Measurements from ENCODE around the gene ARHGEF28.

ARHGEF28 gene

DNA sequence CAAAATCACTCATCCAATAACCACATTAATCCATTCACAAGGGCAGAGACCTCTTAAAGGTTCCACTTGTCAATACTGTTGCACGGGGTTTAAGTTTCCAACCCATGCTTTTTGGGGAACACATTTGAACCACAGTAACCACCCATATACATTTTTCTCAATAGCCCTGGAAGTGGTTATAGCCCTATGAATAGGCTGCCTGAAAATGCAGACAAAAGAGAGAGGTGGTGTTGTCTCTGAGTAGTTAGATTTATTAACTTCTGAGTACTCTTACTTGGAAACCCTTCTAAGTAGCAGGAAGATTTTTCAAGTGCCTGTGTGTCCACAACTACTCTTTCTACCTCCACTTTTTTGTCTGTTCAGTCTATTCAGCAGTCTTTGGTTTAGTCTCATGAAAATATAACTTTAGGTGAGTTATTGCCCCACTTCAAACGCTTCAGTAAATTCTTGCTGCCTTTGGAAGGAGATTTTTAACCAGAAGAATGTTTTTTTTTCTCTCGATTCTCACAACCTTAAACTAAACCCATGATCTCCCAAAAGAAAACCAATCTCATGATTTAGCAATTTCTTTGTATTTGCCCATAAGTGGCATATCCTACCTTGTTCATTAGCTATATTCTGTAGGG, 42.6 kb downstream of the ARHGEF28 start:
- H3K4me3 ChIP-seq (ENCODE audit: control insufficient read depth, low read depth, low read length), result no peak overlapping the region
- no peak for DNase-seq (ENCODE audit: low read depth)
- TF ChIP-seq, protein P1, sequence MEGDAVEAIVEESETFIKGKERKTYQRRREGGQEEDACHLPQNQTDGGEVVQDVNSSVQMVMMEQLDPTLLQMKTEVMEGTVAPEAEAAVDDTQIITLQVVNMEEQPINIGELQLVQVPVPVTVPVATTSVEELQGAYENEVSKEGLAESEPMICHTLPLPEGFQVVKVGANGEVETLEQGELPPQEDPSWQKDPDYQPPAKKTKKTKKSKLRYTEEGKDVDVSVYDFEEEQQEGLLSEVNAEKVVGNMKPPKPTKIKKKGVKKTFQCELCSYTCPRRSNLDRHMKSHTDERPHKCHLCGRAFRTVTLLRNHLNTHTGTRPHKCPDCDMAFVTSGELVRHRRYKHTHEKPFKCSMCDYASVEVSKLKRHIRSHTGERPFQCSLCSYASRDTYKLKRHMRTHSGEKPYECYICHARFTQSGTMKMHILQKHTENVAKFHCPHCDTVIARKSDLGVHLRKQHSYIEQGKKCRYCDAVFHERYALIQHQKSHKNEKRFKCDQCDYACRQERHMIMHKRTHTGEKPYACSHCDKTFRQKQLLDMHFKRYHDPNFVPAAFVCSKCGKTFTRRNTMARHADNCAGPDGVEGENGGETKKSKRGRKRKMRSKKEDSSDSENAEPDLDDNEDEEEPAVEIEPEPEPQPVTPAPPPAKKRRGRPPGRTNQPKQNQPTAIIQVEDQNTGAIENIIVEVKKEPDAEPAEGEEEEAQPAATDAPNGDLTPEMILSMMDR (IDR thresholded peaks at IDR 0.05; ENCODE audit: control insufficient read depth, insufficient read depth, low read depth, low read length, missing control alignments), result no peak

DNA sequence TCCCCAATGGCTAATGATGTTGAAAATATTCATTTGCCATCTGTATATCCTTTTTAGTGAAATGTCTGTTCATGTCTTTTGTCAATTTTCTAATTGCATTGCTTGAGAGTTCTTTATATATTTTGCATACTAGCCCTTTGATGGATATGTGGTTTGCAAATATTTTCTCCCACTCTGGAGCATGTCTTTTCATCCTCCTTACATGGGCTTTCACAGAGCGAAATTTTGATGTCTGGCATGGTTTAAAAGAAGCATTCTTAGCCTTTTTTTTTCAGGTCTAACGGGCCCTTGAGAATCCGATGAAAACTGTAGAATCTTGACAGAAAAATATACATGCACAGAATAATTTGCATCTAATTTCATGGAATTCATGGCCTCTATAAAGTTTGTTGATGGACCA, 44.7 kb downstream of the ARHGEF28 start:
- TF ChIP-seq, protein P1 (IDR thresholded peaks at IDR 0.05; ENCODE audit: control insufficient read depth, insufficient read depth, low read depth, low read length, missing control alignments), result no peak
- H3K4me3 ChIP-seq (ENCODE audit: control insufficient read depth, low read depth, low read length), result no peak overlapping the region
- DNase-seq (ENCODE audit: low read depth), result no peak

DNA sequence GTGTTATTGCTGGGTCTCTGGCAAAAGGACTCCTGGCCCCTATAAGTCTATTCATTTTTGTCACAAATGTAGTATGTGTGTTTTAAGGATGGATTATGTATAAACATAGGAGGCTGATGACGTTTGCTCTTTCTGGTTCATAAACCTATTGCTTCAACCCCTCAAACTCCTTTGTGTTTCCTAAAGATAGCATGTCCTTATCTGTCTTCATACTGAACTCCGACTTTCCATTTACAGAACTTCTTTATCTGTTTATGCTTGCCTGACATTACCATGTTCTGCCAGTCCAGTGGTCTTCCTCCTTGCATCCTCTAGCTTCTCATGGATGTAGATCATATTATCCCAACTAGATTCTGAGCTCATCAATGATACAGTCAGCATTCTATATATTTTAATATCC, 46.1 kb downstream of the ARHGEF28 start:
- no peak overlapping the region for H3K4me3 ChIP-seq (ENCODE audit: control insufficient read depth, low read depth, low read length)
- TF ChIP-seq, protein P1 (IDR thresholded peaks at IDR 0.05; ENCODE audit: control insufficient read depth, insufficient read depth, low read depth, low read length, missing control alignments), result no peak
- DNase-seq (ENCODE audit: low read depth), result no peak

DNA sequence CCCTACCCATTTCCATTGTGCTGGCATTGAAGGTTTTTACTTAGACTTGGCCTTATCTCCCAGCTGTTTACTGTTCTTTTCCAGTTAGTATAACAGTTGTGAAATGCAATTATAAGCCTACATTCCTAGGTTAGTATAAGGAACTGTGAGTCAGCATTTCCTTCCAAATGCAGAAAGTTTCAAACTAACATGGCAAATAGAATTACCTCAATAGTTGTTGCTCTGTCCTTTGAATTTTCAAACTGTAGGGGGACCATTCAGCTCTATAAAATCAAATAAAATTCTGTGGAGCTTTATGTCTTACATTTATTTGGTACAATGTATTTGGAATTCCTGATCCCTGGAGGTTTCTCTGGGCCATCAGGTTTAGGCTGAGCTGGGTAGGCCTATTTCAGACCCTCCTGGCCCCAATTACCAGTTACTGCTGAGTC, 47.2 kb downstream of the ARHGEF28 start:
- peak; percentile 76 for DNase-seq (ENCODE audit: low read depth)
- no peak overlapping the region for H3K4me3 ChIP-seq (ENCODE audit: control insufficient read depth, low read depth, low read length)
- TF ChIP-seq, protein P1 (IDR thresholded peaks at IDR 0.05; ENCODE audit: control insufficient read depth, insufficient read depth, low read depth, low read length, missing control alignments), result no peak

DNA sequence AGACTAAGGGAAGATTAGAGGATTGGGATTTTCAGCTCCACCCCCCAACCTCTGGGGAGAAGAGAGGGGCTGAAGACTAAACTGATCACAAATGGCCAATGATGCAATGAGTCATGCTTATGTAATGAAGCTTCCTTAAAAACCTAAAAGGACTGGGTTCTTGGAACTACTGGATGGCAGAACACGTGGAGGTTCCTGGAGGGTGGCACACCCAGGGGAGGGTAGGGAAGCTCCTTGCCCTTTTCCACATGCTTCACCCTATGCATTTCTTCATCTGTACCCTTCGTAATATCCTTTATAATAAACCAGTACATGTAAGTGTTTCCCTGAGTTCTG, 48.6 kb downstream of the ARHGEF28 start:
- H3K4me3 ChIP-seq (ENCODE audit: control insufficient read depth, low read depth, low read length), result no peak overlapping the region
- DNase-seq (ENCODE audit: low read depth), result no peak
- TF ChIP-seq, protein P1 (IDR thresholded peaks at IDR 0.05; ENCODE audit: control insufficient read depth, insufficient read depth, low read depth, low read length, missing control alignments), result no peak

DNA sequence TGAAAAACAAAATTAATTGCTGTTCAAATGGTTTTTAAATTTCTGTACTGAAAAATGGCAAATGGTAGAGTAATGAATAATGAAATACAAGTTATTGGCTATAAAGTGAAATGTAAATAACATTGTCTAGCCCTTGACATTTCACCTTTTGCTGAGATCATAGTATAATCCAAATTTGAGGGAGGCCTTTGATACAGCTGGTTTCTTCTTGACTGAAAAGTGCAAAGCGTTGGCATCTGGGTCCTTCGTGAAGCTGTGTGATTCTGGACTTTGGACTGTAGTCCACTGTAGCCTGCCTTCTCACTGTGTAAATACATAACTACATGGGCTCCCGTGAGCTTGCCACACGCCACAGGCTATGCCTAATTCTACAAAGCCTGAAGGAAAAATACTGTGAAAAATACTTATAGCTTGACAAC, 52.3 kb downstream of the ARHGEF28 start:
- DNase-seq (ENCODE audit: low read depth), result no peak
- H3K4me3 ChIP-seq (ENCODE audit: control insufficient read depth, low read depth, low read length), result no peak overlapping the region
- TF ChIP-seq, protein P1 (IDR thresholded peaks at IDR 0.05; ENCODE audit: control insufficient read depth, insufficient read depth, low read depth, low read length, missing control alignments), result no peak

DNA sequence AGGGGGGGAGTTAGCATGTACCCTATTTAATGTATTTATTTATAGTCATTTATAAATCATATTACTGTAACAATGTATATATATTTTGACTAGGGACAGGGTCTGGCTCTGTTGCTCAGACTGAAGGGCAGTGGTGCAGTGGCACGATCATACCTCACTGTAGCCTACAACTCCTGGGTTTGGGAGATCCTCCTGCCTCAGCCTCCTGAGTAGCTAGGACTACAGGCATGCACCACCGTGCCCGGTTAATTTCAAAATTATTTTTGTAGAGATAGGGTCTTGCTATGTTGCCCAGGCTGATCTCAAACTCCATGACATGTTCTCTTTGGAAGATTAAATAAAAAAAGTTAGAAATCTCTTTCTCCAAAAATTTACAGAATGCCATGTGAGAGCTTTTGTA, 52.8 kb downstream of the ARHGEF28 start:
- TF ChIP-seq, protein P1 (IDR thresholded peaks at IDR 0.05; ENCODE audit: control insufficient read depth, insufficient read depth, low read depth, low read length, missing control alignments), result no peak
- DNase-seq (ENCODE audit: low read depth), result no peak
- no peak overlapping the region for H3K4me3 ChIP-seq (ENCODE audit: control insufficient read depth, low read depth, low read length)
